Esophagus squamous epithelium (tissue), 5 donors: ENCODE measurements around the gene PRR5. TPM values are rescaled to one million over a fixed set of nuclear protein-coding genes. Genes with fewer than 3 reads are reported as not detected.

Experiments
- DNase-seq: peaks from one replicate; lab custom pipeline; 2025; lab: John Stamatoyannopoulos, UW
- H3K27ac ChIP-seq, 4 donors: fragments of 200-600 bp; sonication (generic); one replicate each; pipeline ENCODE4 v1.5.1; 2016 to 2019; ENCODE audit warnings: mild to moderate bottlenecking in 1 of 4
- H3K27me3 ChIP-seq, 4 donors: fragments of 200-600 bp; sonication (generic); 1 replicate in 3 of 4; 2 replicates in 1 of 4; pipeline versions ENCODE4 v1.5.1 to v1.6.0; 2017 to 2021; ENCODE audit warnings: antibody characterized with exemption in 1 of 4
- H3K36me3 ChIP-seq, 3 donors: fragments of 200-600 bp; sonication (generic); one replicate each; pipeline ENCODE4 v1.5.1; 2016 to 2019
- H3K4me1 ChIP-seq, 3 donors: fragments of 200-600 bp; sonication (generic); one replicate each; pipeline ENCODE4 v1.5.1; 2017 to 2019
- H3K4me3 ChIP-seq, 4 donors: fragments of 200-600 bp; sonication (generic); 1 replicate in 3 of 4; 2 replicates in 1 of 4; pipeline ENCODE4 v1.5.1; 2016 to 2019; ENCODE audit warnings: mild to moderate bottlenecking in 2 of 4, moderate library complexity in 1 of 4
- H3K9me3 ChIP-seq, 3 donors: fragments of 200-600 bp; sonication (generic); one replicate each; pipeline ENCODE4 v1.5.1; 2016 to 2019
- CTCF ChIP-seq, 6 experiments: fragments of 450-650 bp in 4 of 6; fragments of 200-600 bp in 2 of 6; sonication (generic) in 2 of 6; IDR thresholded peaks; one replicate each; pipeline ENCODE4 v1.5.1; 2016 to 2019; ENCODE audit warnings: antibody characterized with exemption in 6 of 6, mild to moderate bottlenecking in 4 of 6, moderate library complexity in 4 of 6
- POLR2A ChIP-seq, 4 donors: fragments of 450-650 bp; IDR thresholded peaks; one replicate each; pipeline ENCODE4 v1.6.1; 2017; ENCODE audit warnings: antibody characterized with exemption in 4 of 4, mild to moderate bottlenecking in 4 of 4, moderate library complexity in 3 of 4
- WGBS, 2 donors: methylation state at CpG; one replicate each; pipeline ENCODE4 v1.1.5; 2018; 5-methylcytosine and 5-hydroxymethylcytosine counted together
- intact Hi-C: fragments of 100-400 bp; cut with DNase I; formaldehyde crosslinking; loops from one replicate; pipeline ENCODE4 v1.15.0; 2022
- total RNA-seq, 4 donors: library from RNA; depleted of rRNA; stranded (reverse); fragments of >200 nt; gene quantifications; one replicate each; pipeline ENCODE4 v1.1.0, GENCODE V29; 2016
- donor health status: DM: yes; HTN: yes; CAD: no.

The PRR5 gene
- total RNA-seq, 4 donors from 2014 or later: 20.8 to 33.0 (median 23.4) TPM

GRCh38 chr22:44754998-44755397 lies 53.0 kb downstream of the PRR5 start:
- Histone ChIP-seq H3K27me3 (peaks cover 0 to 66% (median 3%) of the 10 kb centered on the region in 4 donors), H3K4me3 (no peak overlapping the region)
- TF ChIP-seq CTCF (IDR thresholded peaks at IDR 0.05) (no peak), POLR2A (IDR thresholded peaks at IDR 0.05) (no peak)

GRCh38 chr22:44755417-44755816 lies 53.4 kb downstream of the PRR5 start:
- TF ChIP-seq POLR2A (IDR thresholded peaks at IDR 0.05) (no peak), CTCF (IDR thresholded peaks at IDR 0.05) (no peak)
- peaks cover 0 to 63% (median 3%) of the 10 kb centered on the region in 4 donors for H3K27me3 ChIP-seq
- H3K36me3 ChIP-seq: no peaks in the 10 kb centered on the region
- DNase-seq: no peak
- H3K9me3 ChIP-seq: no peaks in the 10 kb centered on the region
- intact Hi-C loops: no loop called here
- H3K27ac ChIP-seq: peak overlapping the region in 2 of 4 donors; percentile 26 to 61
- no peak overlapping the region for H3K4me3 ChIP-seq
- H3K4me1 ChIP-seq: peaks cover 18 to 55% (median 21%) of the 10 kb centered on the region in 3 donors
- 10 to 61% methylated on average over 3 to 6 of the region's 6 CpGs for WGBS, 2 donors

More at GRCh38 chr22:44754998-44755397, 53.0 kb downstream of the PRR5 start:
- Histone ChIP-seq H3K36me3 (no peaks in the 10 kb centered on the region), H3K27ac (peak overlapping the region in 1 of 4 donors; percentile 61), H3K4me1 (peaks cover 18 to 55% (median 21%) of the 10 kb centered on the region in 3 donors), H3K9me3 (no peaks in the 10 kb centered on the region)
- intact Hi-C loops: no loop called here
- no peak for DNase-seq
- 54 to 74% methylated on average over 3 to 4 of the region's 7 CpGs for WGBS, 2 donors

GRCh38 chr22:44755956-44756361 lies 54.0 kb downstream of the PRR5 start:
- DNase-seq: no peak
- peak overlapping the region in 1 of 4 donors; percentile 21 for H3K4me3 ChIP-seq
- H3K27me3 ChIP-seq: peaks cover 0 to 58% (median 3%) of the 10 kb centered on the region in 4 donors
- no peaks in the 10 kb centered on the region for H3K36me3 ChIP-seq
- WGBS, 2 donors: 32 to 43% methylated on average over 5 to 9 of the region's 9 CpGs
- H3K4me1 ChIP-seq: peaks cover 18 to 55% (median 21%) of the 10 kb centered on the region in 3 donors
- peak overlapping the region in 3 of 4 donors; percentile 26 to 61 (median 41) for H3K27ac ChIP-seq
- TF ChIP-seq CTCF (IDR thresholded peaks at IDR 0.05): no peak
- no peak for TF ChIP-seq POLR2A (IDR thresholded peaks at IDR 0.05)
- intact Hi-C loops: no loop called here
- H3K9me3 ChIP-seq: no peaks in the 10 kb centered on the region

GRCh38 chr22:44758344-44758973 lies 56.5 kb downstream of the PRR5 start:
- Histone ChIP-seq H3K4me1 (peaks cover 13 to 38% (median 17%) of the 10 kb centered on the region in 3 donors), H3K27me3 (peaks cover 0 to 33% (median 0%) of the 10 kb centered on the region in 4 donors), H3K36me3 (no peaks in the 10 kb centered on the region), H3K9me3 (no peaks in the 10 kb centered on the region), H3K27ac (no peak overlapping the region), H3K4me3 (no peak overlapping the region)
- intact Hi-C loops: no loop called here
- no peak for DNase-seq
- WGBS, 2 donors: 41 to 44% methylated on average over 10 of the region's 11 CpGs
- TF ChIP-seq CTCF (IDR thresholded peaks at IDR 0.05) (no peak), POLR2A (IDR thresholded peaks at IDR 0.05) (no peak)

GRCh38 chr22:44759001-44759400 lies 57.0 kb downstream of the PRR5 start:
- TF ChIP-seq CTCF (IDR thresholded peaks at IDR 0.05): no peak
- no peak for TF ChIP-seq POLR2A (IDR thresholded peaks at IDR 0.05)
- peaks cover 0 to 28% (median 0%) of the 10 kb centered on the region in 4 donors for H3K27me3 ChIP-seq
- H3K4me1 ChIP-seq: peaks cover 12 to 33% (median 13%) of the 10 kb centered on the region in 3 donors
- H3K9me3 ChIP-seq: no peaks in the 10 kb centered on the region
- intact Hi-C loops: no loop called here
- H3K36me3 ChIP-seq: no peaks in the 10 kb centered on the region
- no peak for DNase-seq
- no peak overlapping the region for H3K27ac ChIP-seq
- H3K4me3 ChIP-seq: no peak overlapping the region
- WGBS, 2 donors: 73 to 86% methylated on average over 3 of the region's 6 CpGs
